ENCODE data around the gene NPC1.

- TF ChIP-seq POLR2A (IDR thresholded peaks at IDR 0.05; ENCODE audit: low read depth, low read length) (no peak), POLR2AphosphoS5 (IDR thresholded peaks at IDR 0.05; ENCODE audit: low read depth, low read length) (no peak), TAF1 (IDR thresholded peaks at IDR 0.05; ENCODE audit: low read depth, low read length) (no peak), PAX5 (IDR thresholded peaks at IDR 0.05; ENCODE audit: insufficient read depth, low read length, severe bottlenecking) (no peak), SPI1 (IDR thresholded peaks at IDR 0.05; ENCODE audit: low read depth, low read length) (no peak)
These were observed 45.4 kb upstream of the NPC1 start for GRCh38 chr18:23631746-23632145.
